Effector CD4-positive, alpha-beta T cell (primary cell): ENCODE results near the gene PPARG.
"Not testable (repeated sequence)": the region's sequence is repeated elsewhere in the genome, so short reads cannot be mapped to it uniquely, and the experiment has no call there.

Experiments used
- DNase-seq: peaks from one replicate; pipeline ENCODE4 v3.0.0-alpha.2; 2020

Gene PPARG

DNA sequence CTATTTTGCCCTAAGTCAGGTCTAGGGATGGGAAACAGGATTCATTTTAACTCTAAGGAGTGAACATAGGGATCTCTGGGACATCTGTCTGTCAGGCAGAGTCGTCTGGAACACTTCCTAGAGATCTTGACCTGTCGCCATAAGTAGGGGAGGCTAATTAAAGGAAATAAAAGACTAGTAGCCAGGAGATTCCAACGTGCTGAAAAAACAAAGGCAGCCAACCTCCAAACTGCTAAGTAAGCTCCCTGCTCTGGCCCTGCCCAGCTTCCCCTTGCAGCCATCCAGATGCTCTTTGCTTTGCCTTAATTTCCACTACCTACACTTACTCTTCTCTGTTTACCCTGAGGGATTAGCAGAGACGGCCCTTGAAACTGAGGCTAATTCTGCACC lies 177.0 kb downstream of the PPARG start:
- no peak for DNase-seq

DNA sequence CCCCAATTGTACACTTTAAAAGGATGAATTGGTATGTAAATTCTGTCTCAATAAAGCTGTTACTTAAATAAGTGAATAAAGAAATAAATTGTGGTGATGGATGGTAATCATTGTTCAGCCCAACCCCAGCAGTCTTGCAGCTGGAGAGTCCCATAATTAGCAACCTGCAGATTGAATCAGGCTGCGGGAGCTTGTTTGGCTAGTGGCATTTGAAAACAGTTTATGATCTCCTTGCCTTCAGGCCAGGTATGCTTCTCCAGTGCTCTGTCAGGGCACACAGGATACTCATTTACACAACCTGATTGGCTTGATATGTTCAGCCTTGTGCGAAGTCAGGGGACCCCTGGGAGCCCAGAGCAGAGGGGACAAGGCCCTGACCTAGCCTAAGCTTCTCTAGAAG lies 178.9 kb downstream of the PPARG start:
- DNase-seq = no peak

DNA sequence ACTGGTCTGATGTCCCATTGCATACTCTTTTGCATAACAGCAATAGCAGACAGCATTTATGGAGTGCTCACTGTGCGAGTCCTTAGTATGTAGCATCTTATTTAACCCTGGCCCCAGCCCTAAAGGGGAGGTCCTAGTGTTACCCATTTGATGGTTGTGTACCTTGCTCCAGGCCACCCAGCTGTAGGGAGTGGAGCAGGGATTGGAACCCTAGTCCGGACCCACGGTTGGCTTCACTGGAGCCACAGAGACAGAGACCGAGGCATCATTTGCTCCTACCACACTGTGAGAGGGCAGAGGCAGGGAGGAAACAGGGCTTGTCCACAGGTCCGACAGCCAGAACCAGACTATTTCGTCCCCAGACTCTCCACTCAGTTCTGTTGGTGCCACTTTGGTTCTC lies 179.4 kb downstream of the PPARG start:
- no peak for DNase-seq

DNA sequence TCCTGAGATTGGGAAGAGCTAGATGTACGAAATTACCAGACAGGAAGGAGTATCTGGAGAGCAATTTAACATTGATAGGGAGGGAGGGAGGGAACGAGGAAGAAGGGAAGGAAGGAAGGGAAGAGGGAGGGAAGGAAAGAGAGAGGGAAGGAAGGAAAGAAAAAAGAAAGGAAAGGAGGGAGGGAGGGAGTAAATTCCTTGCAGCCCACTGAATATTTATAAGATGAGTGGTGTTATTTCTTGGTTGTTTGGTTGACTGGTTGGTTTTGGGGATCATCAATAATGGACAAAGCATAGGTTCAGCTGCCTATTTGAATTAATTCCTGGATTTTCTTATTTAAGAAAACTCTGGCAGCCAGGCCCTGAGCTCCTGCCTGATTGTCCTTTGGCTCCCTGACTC lies 179.9 kb downstream of the PPARG start:
- no peak for DNase-seq

DNA sequence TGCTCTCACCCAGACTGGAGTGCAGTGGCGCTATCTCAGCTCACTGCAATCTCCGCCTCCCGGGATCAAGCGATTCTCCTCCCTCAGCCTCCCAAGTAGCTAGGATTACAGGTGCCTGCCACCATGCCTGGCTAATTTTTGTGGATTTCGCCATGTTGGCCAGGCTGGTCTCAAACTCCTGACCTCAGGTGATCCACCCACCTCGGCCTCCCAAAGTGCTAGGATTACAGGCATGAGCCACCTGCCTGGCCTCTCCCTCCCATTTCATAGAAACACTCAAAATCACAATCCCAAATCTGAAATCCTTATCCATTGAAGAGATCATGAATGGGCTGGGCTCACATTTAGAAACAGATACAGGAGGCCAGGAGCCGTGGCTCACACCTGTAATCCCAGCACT lies 180.4 kb downstream of the PPARG start:
- DNase-seq = not testable (repeated sequence)

DNA sequence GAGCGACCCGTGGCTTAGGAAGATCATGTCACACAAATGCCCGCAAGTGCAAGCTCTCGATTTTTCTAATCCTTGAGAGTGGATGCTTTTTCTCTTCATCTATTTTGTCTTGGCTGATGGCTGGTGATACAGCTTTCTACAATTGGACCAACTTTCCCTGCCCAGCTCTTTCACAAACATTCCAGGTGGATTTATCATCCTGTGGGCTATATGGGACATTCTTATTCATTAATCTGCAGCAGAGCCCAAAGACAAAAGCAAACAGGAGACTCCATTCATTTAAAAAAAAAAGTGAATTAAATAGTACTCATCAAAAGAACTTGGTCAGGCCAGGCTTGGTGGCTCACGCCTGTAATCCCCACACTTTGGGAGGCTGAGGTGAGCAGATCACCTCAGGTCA lies 181.2 kb downstream of the PPARG start:
- DNase-seq = no peak

DNA sequence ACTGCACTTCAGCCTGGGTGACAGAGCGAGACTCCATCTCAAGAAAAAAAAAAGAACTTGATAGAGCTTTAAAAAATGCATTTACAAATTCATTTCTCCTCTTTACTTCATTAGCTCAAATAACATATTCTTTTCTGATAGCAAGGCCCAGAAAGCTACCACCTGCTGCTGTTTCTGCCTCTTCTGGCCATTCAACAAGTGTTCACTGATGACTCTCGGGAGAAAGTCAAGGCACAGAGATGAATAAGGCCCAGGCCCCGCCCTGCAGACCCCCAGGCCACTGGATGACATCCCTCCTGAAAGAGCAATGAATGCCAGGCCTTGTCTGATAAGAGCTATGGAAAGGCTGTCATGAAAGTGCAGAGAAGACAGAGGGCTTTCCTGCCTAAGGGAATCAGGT lies 181.8 kb downstream of the PPARG start:
- DNase-seq = no peak

DNA sequence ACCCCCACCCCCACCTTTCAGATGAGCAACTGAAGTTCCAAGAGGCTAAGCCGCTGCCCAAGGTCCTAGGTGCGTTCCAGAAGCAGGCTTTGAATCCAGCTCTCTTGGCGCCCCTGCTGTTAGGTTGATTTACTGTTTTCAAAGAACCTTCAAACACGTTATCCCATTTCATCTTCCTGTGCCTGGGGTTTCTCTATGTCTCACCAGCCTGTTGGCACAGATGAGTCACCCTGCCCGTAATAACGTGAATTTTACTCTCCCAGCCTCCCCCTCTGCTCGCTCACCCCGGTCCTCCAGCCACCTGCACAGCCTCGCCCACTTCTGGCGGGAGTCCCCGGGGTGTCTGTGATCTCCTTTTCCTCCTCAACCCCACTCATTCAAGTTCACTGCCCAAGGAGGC lies 182.4 kb downstream of the PPARG start:
- DNase-seq = no peak

DNA sequence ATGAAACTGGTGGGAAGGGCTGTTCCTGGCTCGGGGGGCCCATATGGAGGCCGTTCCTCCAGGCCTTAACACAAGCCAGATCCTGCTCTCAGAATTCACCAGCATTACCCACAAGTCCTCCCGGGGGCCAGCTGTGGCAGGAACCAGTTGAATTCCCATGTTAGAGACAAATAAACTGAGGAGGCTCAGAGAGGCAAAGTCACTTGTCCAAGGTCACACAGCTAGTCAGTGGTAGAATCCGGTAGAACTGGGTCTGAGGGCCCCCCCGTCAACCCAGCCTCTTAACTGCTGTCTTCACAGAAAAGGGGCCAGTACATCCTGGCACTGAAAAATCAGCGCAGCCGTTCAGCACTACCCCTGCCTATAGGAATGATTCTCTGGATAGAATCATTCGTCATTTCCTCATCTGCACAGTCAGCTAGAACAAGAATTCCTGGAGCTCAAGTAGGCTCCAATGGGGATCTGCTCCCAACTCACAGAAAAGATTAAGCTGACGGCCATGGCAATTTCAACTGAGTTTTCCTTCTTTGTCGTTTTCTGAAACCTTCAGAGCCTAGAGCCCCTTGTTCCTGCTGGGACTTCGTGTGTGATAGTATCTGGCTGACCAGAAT lies 183.2 kb downstream of the PPARG start:
- no peak for DNase-seq

DNA sequence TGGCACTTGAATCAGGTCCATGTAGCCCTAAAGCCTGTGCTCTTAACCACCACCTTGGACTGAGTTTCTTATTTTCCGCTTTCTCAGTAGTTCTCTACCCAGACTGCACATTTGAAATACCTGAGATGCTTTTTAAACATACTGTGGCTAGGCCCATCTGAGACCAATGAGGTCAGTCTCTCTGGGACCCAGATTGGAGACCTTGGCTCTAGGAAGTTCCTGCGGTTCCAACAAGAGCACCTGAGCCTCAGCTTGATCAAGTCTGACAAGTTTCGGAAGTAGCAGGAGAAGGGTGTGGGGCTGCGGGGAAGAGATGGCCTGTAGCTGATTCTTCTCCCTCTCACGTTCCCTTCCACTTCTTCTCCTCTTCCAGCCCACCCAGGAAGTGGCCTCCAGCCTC lies 183.9 kb downstream of the PPARG start:
- DNase-seq = no peak

DNA sequence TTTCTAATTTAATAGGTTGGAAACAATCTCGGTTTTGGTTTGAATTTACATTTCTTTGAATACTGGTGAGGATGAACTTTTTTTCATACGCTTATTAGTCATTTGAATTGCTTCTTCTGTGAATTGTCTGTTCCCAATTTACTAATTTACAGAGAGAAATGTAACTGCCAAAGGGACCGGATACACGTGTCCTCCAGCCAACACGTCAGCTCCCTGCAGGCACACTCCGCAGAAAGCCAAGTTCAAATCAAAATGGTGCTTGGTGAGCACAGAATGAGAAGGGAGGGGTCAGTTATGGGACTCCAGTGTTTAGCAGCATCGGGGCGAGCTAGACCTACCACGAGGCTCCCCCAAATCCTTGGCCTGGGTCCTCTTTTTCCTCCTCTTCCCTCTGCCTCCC lies 184.6 kb downstream of the PPARG start:
- DNase-seq = no peak

DNA sequence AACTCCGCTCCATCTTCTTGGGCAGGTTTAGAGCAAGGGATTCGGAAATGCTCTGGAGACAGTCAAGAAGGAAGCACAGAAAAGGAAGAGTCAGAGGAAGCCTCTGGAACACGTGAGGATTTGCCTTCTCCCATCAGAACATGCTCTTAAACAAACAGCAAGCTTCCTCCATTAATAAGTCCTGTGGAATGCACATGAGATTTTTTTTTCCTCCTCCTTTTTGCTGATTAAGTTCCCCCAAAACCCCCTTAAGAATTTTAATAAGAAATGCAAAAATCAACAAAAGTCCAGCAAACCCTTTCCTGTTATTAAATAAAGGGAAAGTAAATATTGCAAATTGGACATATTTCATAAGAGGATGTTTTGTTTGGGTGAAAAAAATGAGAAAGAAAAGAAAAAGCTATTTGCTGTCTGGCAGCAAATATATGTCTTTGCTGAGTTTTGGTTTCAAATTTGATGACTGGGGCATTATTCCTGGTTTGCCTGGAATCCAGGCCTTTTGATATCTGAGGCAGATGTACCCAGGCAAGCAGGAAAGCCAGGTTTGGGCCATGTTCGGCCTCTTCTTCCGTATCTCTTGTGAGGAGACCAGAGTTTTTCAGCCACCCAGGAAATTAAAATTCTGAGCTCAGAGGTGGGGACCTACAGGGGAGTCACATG lies 187.5 kb downstream of the PPARG start:
- no peak for DNase-seq

DNA sequence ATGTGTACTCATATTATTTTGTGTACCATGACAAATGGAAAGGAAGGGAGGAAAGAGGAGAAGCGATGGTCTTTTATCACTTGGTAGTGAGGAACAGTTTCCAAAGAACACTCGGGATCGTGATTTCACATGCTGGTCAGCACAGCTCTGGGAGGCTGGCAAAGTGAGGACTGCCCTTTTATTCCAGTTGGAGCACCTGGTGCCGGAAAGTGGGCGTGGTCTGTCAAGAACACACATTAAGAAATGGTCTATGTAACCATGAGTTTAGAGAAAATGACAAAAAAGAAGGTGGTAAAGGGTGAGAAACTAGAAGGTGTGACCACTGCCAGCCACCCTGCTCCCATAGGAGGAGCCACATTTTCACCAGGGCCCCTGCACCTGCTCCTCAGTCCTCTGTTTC lies 188.4 kb downstream of the PPARG start:
- no peak for DNase-seq

DNA sequence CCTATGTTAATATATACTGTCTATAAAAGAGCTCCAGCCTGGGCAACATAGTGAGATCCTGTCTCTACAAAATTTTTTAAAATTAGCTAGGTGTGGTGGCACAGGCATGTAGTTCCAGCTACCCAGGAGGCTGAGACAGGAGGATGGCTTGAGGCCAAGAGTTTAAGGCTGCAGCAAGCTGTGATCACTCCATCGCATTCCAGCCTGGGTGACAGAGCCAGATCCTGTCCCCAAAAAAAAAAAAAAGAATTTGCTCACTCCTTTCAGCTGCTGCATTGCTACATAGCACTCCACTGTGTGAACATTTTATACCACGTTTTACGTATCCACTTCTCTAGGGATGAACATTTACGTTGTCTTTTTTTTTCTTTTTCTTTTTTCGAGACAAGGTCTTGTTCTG lies 189.5 kb downstream of the PPARG start:
- DNase-seq = no peak

DNA sequence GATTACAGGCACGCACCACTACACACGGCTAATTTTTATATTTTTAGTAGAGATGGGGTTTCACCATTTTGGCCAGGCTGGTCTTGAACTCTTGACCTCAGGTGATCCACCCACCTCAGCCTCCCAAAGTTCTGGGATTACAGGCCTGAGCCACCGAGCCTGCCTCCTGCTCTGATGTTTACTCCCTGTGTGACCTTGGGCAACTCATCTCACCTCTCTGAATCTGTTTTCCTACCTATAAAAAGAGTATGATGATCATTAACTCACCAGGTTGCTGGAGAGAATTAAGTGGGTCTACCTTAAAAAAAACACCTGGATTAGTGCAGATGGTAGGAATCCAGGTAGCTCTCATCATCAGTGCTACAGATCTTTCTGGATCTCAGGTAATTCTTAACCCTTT lies 190.3 kb downstream of the PPARG start:
- DNase-seq = not testable (repeated sequence)

DNA sequence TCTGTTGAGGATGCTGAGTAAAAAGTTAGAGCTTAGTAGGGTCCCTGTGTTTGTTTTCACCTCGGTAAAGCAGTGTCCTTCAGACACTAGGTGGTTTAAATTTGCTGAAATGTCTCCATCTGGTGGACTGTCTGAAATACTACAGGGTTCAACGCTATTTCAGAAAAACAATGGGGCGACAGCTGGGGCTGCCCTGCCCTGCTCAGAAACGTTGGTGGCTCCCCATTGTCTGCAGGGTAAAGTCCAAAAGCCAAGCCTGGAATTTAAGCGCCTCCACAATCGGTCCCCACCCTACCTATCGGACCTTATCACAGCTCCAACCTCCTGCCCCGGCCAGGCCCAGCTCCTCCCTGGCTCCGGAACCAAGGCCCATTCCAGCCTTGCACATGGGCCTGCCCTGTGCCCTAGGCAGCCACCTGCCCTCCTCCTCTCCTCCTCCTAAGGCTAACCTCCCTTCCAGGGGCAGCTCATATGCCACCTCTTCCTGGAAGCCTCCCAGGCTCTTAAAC lies 191.1 kb downstream of the PPARG start:
- DNase-seq = no peak

DNA sequence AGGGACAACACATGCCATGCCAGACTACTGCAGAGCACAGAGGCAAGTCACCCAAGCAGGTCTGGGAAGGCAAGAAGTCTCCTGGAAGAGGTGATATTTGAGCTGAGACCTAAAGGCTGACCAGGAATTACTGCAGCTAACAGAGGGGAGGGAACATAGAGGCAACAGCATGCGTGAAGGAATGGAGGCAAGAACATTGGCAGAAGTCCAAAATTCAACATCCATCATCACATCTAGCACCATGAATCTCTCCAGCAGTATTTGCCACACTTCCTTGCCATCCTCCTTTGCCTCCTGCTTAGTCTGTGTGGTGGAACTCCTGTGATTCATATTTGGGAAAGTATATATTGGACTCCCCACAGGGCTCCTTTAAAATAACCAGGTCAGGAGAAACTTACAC lies 194.5 kb downstream of the PPARG start:
- DNase-seq = no peak

DNA sequence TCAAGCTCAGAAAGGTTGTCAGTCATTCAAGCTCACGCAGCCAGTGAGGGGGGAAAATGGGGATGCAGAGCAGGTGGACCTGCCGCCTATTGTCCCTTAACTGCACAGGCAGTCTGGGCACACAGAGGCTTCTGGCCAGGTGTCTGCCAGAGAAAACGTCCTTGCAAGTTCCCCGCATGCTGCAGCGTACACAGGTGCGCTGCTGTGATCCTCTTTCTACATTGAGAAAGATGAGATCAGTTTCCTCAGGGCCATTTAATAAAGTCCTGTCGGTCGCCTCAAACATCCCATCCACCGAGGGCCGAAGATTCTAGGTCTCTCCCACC lies 195.0 kb downstream of the PPARG start:
- no peak for DNase-seq
